GM21360 (cell line): Measurements from ENCODE around the gene NFKBIE.
"Not testable (repeated sequence)": the region's sequence is repeated elsewhere in the genome, so short reads cannot be mapped to it uniquely, and the experiment has no call there.

Source experiments
- ATAC-seq: cut with Tn5 transposase; IDR thresholded peaks from one replicate; pipeline ENCODE4 v1.9.1; 2021; ENCODE audit warnings: mild to moderate bottlenecking, moderate library complexity; ENCODE audit not compliant: unreplicated experiment

NFKBIE gene

GRCh38 chr6:44247338-44248302 is 17.7 kb downstream of the NFKBIE start:
- ATAC-seq = peak; percentile 17

GRCh38 chr6:44246663-44247337 is 18.6 kb downstream of the NFKBIE start, which contains the start of gene HSP90AB1:
TSS of gene HSP90AB1 (plus strand) at chr6:44247101. CDS start at chr6:44248630, 1,529 bp downstream.
- ATAC-seq = peak; percentile 59

GRCh38 chr6:44245912-44246662 is 19.3 kb downstream of the NFKBIE start:
- ATAC-seq = peak; percentile 43

GRCh38 chr6:44245391-44245911 is 19.9 kb downstream of the NFKBIE start:
- no peak for ATAC-seq

- ATAC-seq = no peak
Observed at GRCh38 chr6:44243345-44243744, 22.0 kb downstream of the NFKBIE start.

GRCh38 chr6:44238687-44239350 is 26.5 kb downstream of the NFKBIE start:
- no peak for ATAC-seq

GRCh38 chr6:44237813-44238433 is 27.4 kb downstream of the NFKBIE start:
- ATAC-seq = peak; percentile 68

- ATAC-seq = peak; percentile 41
Observed at GRCh38 chr6:44237021-44237812, 28.1 kb downstream of the NFKBIE start.

- ATAC-seq = no peak
Observed at GRCh38 chr6:44235891-44236516, 29.3 kb downstream of the NFKBIE start.

GRCh38 chr6:44235269-44235668 is 30.1 kb downstream of the NFKBIE start:
- no peak for ATAC-seq

GRCh38 chr6:44234101-44235025 is 31.0 kb downstream of the NFKBIE start:
- no peak for ATAC-seq

GRCh38 chr6:44233567-44234100 is 31.7 kb downstream of the NFKBIE start:
- ATAC-seq = no peak

GRCh38 chr6:44232676-44233566 is 32.4 kb downstream of the NFKBIE start:
- no peak for ATAC-seq

GRCh38 chr6:44231426-44231825 is 33.9 kb downstream of the NFKBIE start:
- not testable (repeated sequence) for ATAC-seq

GRCh38 chr6:44230034-44230675 is 35.2 kb downstream of the NFKBIE start:
- no peak for ATAC-seq
